Measurements from ENCODE around the gene PAOX.

Gene PAOX

GRCh38 chr10:133399123-133399601 lies 20.1 kb downstream of the PAOX start:
- H3K4me3 ChIP-seq (ENCODE audit: low read depth, low read length) = no peak overlapping the region
- no peak for TF ChIP-seq CTCF (IDR thresholded peaks at IDR 0.05; ENCODE audit: low read depth, low read length)
- DNase-seq (ENCODE audit: low read depth, low spot score) = no peak
- in situ Hi-C loops (cut with HindIII; ENCODE audit: low sequenced_read_pairs) = no loop called here

- H3K4me3 ChIP-seq (ENCODE audit: low read depth, low read length) = no peak overlapping the region
- DNase-seq (ENCODE audit: low read depth, low spot score) = no peak
- in situ Hi-C loops (cut with HindIII; ENCODE audit: low sequenced_read_pairs) = no loop called here
- no peak for TF ChIP-seq CTCF (IDR thresholded peaks at IDR 0.05; ENCODE audit: low read depth, low read length)
Observed at GRCh38 chr10:133400624-133401424, 21.8 kb downstream of the PAOX start.

- in situ Hi-C loops (cut with HindIII; ENCODE audit: low sequenced_read_pairs) = no loop called here
- TF ChIP-seq CTCF (IDR thresholded peaks at IDR 0.05; ENCODE audit: low read depth, low read length) = no peak
- no peak overlapping the region for H3K4me3 ChIP-seq (ENCODE audit: low read depth, low read length)
- DNase-seq (ENCODE audit: low read depth, low spot score) = no peak
Observed at GRCh38 chr10:133401500-133401899, 22.4 kb downstream of the PAOX start.

- DNase-seq (ENCODE audit: low read depth, low spot score) = no peak
- TF ChIP-seq CTCF (IDR thresholded peaks at IDR 0.05; ENCODE audit: low read depth, low read length) = no peak
- in situ Hi-C loops (cut with HindIII; ENCODE audit: low sequenced_read_pairs) = no loop called here
- H3K4me3 ChIP-seq (ENCODE audit: low read depth, low read length) = no peak overlapping the region
Observed at GRCh38 chr10:133401981-133402725, 23.1 kb downstream of the PAOX start.

GRCh38 chr10:133403359-133403758 lies 24.3 kb downstream of the PAOX start:
- in situ Hi-C loops (cut with HindIII; ENCODE audit: low sequenced_read_pairs) = no loop called here
- DNase-seq (ENCODE audit: low read depth, low spot score) = no peak
- TF ChIP-seq CTCF (IDR thresholded peaks at IDR 0.05; ENCODE audit: low read depth, low read length) = no peak
- no peak overlapping the region for H3K4me3 ChIP-seq (ENCODE audit: low read depth, low read length)

- DNase-seq (ENCODE audit: low read depth, low spot score) = no peak
- TF ChIP-seq CTCF (IDR thresholded peaks at IDR 0.05; ENCODE audit: low read depth, low read length) = no peak
- in situ Hi-C loops (cut with HindIII; ENCODE audit: low sequenced_read_pairs) = no loop called here
- H3K4me3 ChIP-seq (ENCODE audit: low read depth, low read length) = no peak overlapping the region
Observed at GRCh38 chr10:133403784-133404183, 24.7 kb downstream of the PAOX start.

Data from astrocyte of the spinal cord (primary cell).